Measurements from ENCODE around the gene BSG. TPM values are rescaled to one million over a fixed set of nuclear protein-coding genes. Genes with fewer than 3 reads are reported as not detected.

The BSG gene
- total and polyA plus RNA-seq, 4 donors = 80.4 to 367 (median 149) TPM

GRCh38 chr19:616747-617526 is 44.5 kb downstream of the BSG start:
- no peak overlapping the region for H3K9ac ChIP-seq (ENCODE audit: low read depth in 1 of 2, low read length in 2 of 2)
- H3K27me3 ChIP-seq (ENCODE audit: control insufficient read depth in 4 of 4, insufficient read depth in 4 of 4, low read length in 3 of 4) = no peaks in the 10 kb centered on the region
- TF ChIP-seq RXRA (IDR thresholded peaks at IDR 0.05) = no peak
- peaks cover 0 to 4% (median 2%) of the 10 kb centered on the region in 4 donors for H3K4me1 ChIP-seq (ENCODE audit: control insufficient read depth in 4 of 4, insufficient read depth in 4 of 4, low read length in 3 of 4)
- H3K27ac ChIP-seq (ENCODE audit: low read depth in 1 of 2, low read length in 2 of 2) = no peak overlapping the region
- DNase-seq (ENCODE audit: low spot score) = no peak
- 91% methylated on average over 58 of the region's 58 CpGs for WGBS
- no peak overlapping the region for H3K4me3 ChIP-seq (ENCODE audit: low read depth in 1 of 3, low read length in 3 of 3)
- no peaks in the 10 kb centered on the region for H3K9me3 ChIP-seq (ENCODE audit: control insufficient read depth in 4 of 4, low read length in 3 of 4)
- H3K36me3 ChIP-seq (ENCODE audit: control insufficient read depth in 4 of 4, insufficient read depth in 3 of 4, low read depth in 1 of 4, low read length in 3 of 4) = peaks cover 5 to 32% (median 19%) of the 10 kb centered on the region in 4 donors

GRCh38 chr19:617551-618246 is 45.3 kb downstream of the BSG start:
- Histone ChIP-seq H3K4me1 (ENCODE audit: control insufficient read depth in 4 of 4, insufficient read depth in 4 of 4, low read length in 3 of 4) (peaks cover 0 to 4% (median 2%) of the 10 kb centered on the region in 4 donors), H3K27ac (ENCODE audit: low read depth in 1 of 2, low read length in 2 of 2) (no peak overlapping the region), H3K36me3 (ENCODE audit: control insufficient read depth in 4 of 4, insufficient read depth in 3 of 4, low read depth in 1 of 4, low read length in 3 of 4) (peaks cover 5 to 39% (median 22%) of the 10 kb centered on the region in 4 donors), H3K9ac (ENCODE audit: low read depth in 1 of 2, low read length in 2 of 2) (no peak overlapping the region), H3K27me3 (ENCODE audit: control insufficient read depth in 4 of 4, insufficient read depth in 4 of 4, low read length in 3 of 4) (no peaks in the 10 kb centered on the region), H3K9me3 (ENCODE audit: control insufficient read depth in 4 of 4, low read length in 3 of 4) (no peaks in the 10 kb centered on the region), H3K4me3 (ENCODE audit: low read depth in 1 of 3, low read length in 3 of 3) (no peak overlapping the region)
- WGBS = 94% methylated on average over 29 of the region's 29 CpGs
- no peak for DNase-seq (ENCODE audit: low spot score)
- no peak for TF ChIP-seq NR2F2 (IDR thresholded peaks at IDR 0.05)
- no peak for TF ChIP-seq FOXA1 (IDR thresholded peaks at IDR 0.05)
- no peak for TF ChIP-seq CTCF (IDR thresholded peaks at IDR 0.05; ENCODE audit: low read depth, low read length, missing input control)
- TF ChIP-seq ATF3 (IDR thresholded peaks at IDR 0.05) = no peak
- no peak for TF ChIP-seq ZBTB33 (IDR thresholded peaks at IDR 0.05)
- TF ChIP-seq MAX (IDR thresholded peaks at IDR 0.05) = no peak
- no peak for TF ChIP-seq EGR1 (IDR thresholded peaks at IDR 0.05; ENCODE audit: low read depth in 2 of 2)
- no peak for TF ChIP-seq JUND (IDR thresholded peaks at IDR 0.05)
- TF ChIP-seq HNF4G (IDR thresholded peaks at IDR 0.05) = no peak
- TF ChIP-seq FOXA2 (IDR thresholded peaks at IDR 0.05) = no peak
- no peak for TF ChIP-seq SP1 (IDR thresholded peaks at IDR 0.05)
- no peak for TF ChIP-seq YY1 (IDR thresholded peaks at IDR 0.05)
- TF ChIP-seq RAD21 (IDR thresholded peaks at IDR 0.05) = no peak
- TF ChIP-seq GABPA (IDR thresholded peaks at IDR 0.05 in 1 of 2, conservative IDR thresholded peaks at IDR 0.05 in 1 of 2) = no peak
